COLO829 (cell line): Measurements from ENCODE around the gene DNAH6.

Experiments used
- DNase-seq: peaks from one replicate; pipeline ENCODE4 v3.0.0; 2012; ENCODE audit warnings: low spot score

DNAH6 gene

GRCh38 chr2:84631985-84632384 is 115.7 kb downstream of the DNAH6 start:
- DNase-seq, result no peak

- DNase-seq, result no peak
Observed at GRCh38 chr2:84636080-84636971, 120.0 kb downstream of the DNAH6 start.

GRCh38 chr2:84639751-84640150 is 123.5 kb downstream of the DNAH6 start:
- no peak for DNase-seq

GRCh38 chr2:84640411-84640810 is 124.1 kb downstream of the DNAH6 start:
- no peak for DNase-seq

GRCh38 chr2:84641021-84641420 is 124.7 kb downstream of the DNAH6 start:
- DNase-seq, result no peak

- DNase-seq, result no peak
Observed at GRCh38 chr2:84643991-84644390, 127.7 kb downstream of the DNAH6 start.

GRCh38 chr2:84646514-84646913 is 130.2 kb downstream of the DNAH6 start:
- DNase-seq, result no peak

- no peak for DNase-seq
Observed at GRCh38 chr2:84647267-84647666, 131.0 kb downstream of the DNAH6 start.

GRCh38 chr2:84649058-84649457 is 132.8 kb downstream of the DNAH6 start:
- DNase-seq, result no peak

- DNase-seq, result no peak
Observed at GRCh38 chr2:84649487-84650142, 133.3 kb downstream of the DNAH6 start.

GRCh38 chr2:84652431-84652830 is 136.1 kb downstream of the DNAH6 start:
- no peak for DNase-seq

GRCh38 chr2:84653302-84653701 is 137.0 kb downstream of the DNAH6 start:
- DNase-seq, result no peak

GRCh38 chr2:84654414-84654813 is 138.1 kb downstream of the DNAH6 start:
- no peak for DNase-seq

- DNase-seq, result no peak
Observed at GRCh38 chr2:84669122-84669521, 152.8 kb downstream of the DNAH6 start.

GRCh38 chr2:84674099-84674498 is 157.8 kb downstream of the DNAH6 start:
- no peak for DNase-seq

- DNase-seq, result no peak
Observed at GRCh38 chr2:84674586-84674985, 158.3 kb downstream of the DNAH6 start.

- peak; percentile 5 for DNase-seq
Observed at GRCh38 chr2:84676295-84676694, 160.0 kb downstream of the DNAH6 start.

- DNase-seq, result no peak
Observed at GRCh38 chr2:84678214-84678613, 161.9 kb downstream of the DNAH6 start.

- DNase-seq, result no peak
Observed at GRCh38 chr2:84686783-84687476, 170.6 kb downstream of the DNAH6 start.

- DNase-seq, result no peak
Observed at GRCh38 chr2:84687498-84688149, 171.3 kb downstream of the DNAH6 start.

- no peak for DNase-seq
Observed at GRCh38 chr2:84690225-84690624, 173.9 kb downstream of the DNAH6 start.

- no peak for DNase-seq
Observed at GRCh38 chr2:84694088-84694622, 177.9 kb downstream of the DNAH6 start.
